OCI-LY3 (cell line): Measurements from ENCODE around the gene TMEM98.

Source experiments
- EZH2phosphoT487 ChIP-seq: fragments of 200-600 bp; shearing (Covaris generic); IDR thresholded peaks from 2 replicates; pipeline ENCODE4 v1.6.1; 2018; ENCODE audit warnings: antibody characterized with exemption, mixed run types, low read depth
- TF ChIP-seq, protein P1 (sequence below): fragments of 200-600, 300-600 bp; sonication (generic); IDR thresholded peaks from 2 replicates; pipeline ENCODE4 v1.5.1; 2014; ENCODE audit warnings: antibody characterized with exemption, low read length, low read depth

DNA sequence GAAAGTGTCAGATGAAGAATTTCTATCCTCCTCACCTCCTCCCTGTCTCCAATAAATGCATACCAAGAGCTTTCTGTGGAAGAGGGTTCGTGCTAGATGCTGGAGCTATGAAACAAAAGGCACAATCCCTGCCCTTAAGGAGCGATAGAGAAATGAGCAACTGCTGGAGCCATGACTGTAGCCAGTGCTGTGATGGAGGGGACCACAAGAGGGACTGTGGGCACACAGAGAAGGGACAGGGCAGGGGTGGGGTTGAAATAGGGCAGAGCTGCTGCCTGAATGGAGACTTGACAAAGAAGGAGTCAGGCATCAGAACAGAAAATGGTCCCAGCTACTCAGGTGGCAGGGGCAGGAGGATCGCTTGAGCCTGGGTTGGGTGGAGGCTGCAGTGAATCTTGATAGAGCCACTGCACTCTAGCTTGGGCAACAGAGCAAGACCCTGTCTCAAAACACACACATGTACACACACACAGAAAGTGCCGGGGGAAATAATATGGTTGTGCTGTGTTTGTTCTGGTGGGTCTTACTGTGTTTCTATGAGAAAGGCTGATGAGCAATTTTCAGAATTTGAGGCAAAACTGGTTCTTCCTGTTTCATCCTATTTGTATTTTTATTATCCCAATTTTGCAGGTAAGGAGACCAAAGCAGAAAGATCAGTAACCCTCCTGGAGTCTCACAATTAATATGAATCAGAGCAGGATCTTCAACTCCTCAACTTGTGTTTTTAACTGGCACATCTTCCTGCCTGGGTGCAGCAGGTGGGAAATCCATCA is 16.5 kb downstream of the TMEM98 start:
- TF ChIP-seq, protein P1, sequence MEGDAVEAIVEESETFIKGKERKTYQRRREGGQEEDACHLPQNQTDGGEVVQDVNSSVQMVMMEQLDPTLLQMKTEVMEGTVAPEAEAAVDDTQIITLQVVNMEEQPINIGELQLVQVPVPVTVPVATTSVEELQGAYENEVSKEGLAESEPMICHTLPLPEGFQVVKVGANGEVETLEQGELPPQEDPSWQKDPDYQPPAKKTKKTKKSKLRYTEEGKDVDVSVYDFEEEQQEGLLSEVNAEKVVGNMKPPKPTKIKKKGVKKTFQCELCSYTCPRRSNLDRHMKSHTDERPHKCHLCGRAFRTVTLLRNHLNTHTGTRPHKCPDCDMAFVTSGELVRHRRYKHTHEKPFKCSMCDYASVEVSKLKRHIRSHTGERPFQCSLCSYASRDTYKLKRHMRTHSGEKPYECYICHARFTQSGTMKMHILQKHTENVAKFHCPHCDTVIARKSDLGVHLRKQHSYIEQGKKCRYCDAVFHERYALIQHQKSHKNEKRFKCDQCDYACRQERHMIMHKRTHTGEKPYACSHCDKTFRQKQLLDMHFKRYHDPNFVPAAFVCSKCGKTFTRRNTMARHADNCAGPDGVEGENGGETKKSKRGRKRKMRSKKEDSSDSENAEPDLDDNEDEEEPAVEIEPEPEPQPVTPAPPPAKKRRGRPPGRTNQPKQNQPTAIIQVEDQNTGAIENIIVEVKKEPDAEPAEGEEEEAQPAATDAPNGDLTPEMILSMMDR, result no peak
- no peak for TF ChIP-seq EZH2phosphoT487
